Gastrocnemius medialis (tissue), 4 donors: Measurements from ENCODE around the gene LCLAT1.

Experiments used
- POLR2A ChIP-seq, 2 donors: fragments of 450-650 bp; IDR thresholded peaks; one replicate each; pipeline ENCODE4 v1.6.1; 2017; ENCODE audit warnings: antibody characterized with exemption in 2 of 2, mild to moderate bottlenecking in 2 of 2, moderate library complexity in 2 of 2
- TF ChIP-seq, protein P1 (sequence below), 5 experiments: fragments of 450-650 bp in 3 of 5; fragments of 200-600 bp in 2 of 5; sonication (generic) in 2 of 5; IDR thresholded peaks in 4 of 5; conservative IDR thresholded peaks in 1 of 5; 1 replicate in 4 of 5; 2 replicates in 1 of 5; pipeline ENCODE4 v1.5.1; 2016 to 2019; ENCODE audit warnings: antibody characterized with exemption in 5 of 5, mild to moderate bottlenecking in 3 of 5, moderate library complexity in 3 of 5

DNA sequence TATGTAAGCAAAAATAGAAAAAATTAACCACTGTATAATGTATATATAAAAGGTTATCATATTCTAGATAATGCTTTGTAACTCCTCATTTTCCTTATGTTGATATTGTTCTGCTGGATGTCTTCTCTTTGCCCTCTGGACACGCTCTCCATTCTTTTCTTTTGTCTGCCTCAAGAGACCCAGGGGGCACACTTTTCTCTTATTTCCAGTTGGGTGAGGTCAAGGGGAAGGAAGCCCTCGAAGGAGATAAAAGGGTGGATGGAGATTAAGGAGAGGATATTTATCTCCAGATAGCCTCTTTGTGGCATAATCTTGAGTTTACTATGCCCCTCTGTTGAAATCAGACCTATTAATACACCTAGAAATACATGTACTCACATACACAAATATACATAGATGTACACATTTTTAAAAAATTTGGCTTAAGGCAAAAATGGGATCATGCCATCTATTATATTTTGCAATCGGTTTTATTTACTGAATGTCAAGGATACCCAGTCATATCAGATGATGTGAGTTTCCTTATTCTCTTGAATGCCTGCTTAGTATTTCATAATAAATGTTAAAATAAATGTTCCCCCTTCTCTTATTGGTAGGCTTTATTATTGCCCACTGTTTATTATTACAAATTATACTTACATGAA is 65.3 kb downstream of the LCLAT1 start:
- TF ChIP-seq POLR2A (IDR thresholded peaks at IDR 0.05) = no peak
- TF ChIP-seq, protein P1, sequence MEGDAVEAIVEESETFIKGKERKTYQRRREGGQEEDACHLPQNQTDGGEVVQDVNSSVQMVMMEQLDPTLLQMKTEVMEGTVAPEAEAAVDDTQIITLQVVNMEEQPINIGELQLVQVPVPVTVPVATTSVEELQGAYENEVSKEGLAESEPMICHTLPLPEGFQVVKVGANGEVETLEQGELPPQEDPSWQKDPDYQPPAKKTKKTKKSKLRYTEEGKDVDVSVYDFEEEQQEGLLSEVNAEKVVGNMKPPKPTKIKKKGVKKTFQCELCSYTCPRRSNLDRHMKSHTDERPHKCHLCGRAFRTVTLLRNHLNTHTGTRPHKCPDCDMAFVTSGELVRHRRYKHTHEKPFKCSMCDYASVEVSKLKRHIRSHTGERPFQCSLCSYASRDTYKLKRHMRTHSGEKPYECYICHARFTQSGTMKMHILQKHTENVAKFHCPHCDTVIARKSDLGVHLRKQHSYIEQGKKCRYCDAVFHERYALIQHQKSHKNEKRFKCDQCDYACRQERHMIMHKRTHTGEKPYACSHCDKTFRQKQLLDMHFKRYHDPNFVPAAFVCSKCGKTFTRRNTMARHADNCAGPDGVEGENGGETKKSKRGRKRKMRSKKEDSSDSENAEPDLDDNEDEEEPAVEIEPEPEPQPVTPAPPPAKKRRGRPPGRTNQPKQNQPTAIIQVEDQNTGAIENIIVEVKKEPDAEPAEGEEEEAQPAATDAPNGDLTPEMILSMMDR (IDR thresholded peaks at IDR 0.05 in 4 of 5, conservative IDR thresholded peaks at IDR 0.05 in 1 of 5) = no peak
